T-helper 1 cell (primary cell): Measurements from ENCODE around the gene ASTN1.
A peak's percentile ranks its signal among the peaks of the same experiment; 100 is the strongest.

Experiments used
- DNase-seq, 5 donors: peaks; one replicate each; pipeline ENCODE4 v3.0.0-alpha.2; 2012 to 2020
- total RNA-seq, 4 donors: gene quantifications; one replicate each; lab custom pipeline; 2026; lab: John Stamatoyannopoulos, UW

ASTN1 gene
- total RNA-seq, result 0 reads per million in 4 donors

GRCh38 chr1:177164380-177165068, at the start of gene ASTN1:
Gene ASTN1, minus strand, starts transcription at chr1:177164712. Its CDS starts 36 bp downstream, at chr1:177164676.
- DNase-seq, result no peak

GRCh38 chr1:177211231-177211630, 46.7 kb upstream of the ASTN1 start:
- no peak for DNase-seq

- DNase-seq, result no peak
Observed at GRCh38 chr1:177210071-177210470, 45.6 kb upstream of the ASTN1 start.

- no peak for DNase-seq
Observed at GRCh38 chr1:177209357-177209756, 44.8 kb upstream of the ASTN1 start.

- DNase-seq, result no peak
Observed at GRCh38 chr1:177208920-177209319, 44.4 kb upstream of the ASTN1 start.

GRCh38 chr1:177206831-177207355, 42.4 kb upstream of the ASTN1 start:
- no peak for DNase-seq

GRCh38 chr1:177200290-177200689, 35.8 kb upstream of the ASTN1 start:
- DNase-seq, result no peak

- no peak for DNase-seq
Observed at GRCh38 chr1:177198243-177198642, 33.7 kb upstream of the ASTN1 start.

- no peak for DNase-seq
Observed at GRCh38 chr1:177190308-177190970, 25.9 kb upstream of the ASTN1 start.

- no peak for DNase-seq
Observed at GRCh38 chr1:177186639-177187038, 22.1 kb upstream of the ASTN1 start.

- no peak for DNase-seq
Observed at GRCh38 chr1:177185209-177185608, 20.7 kb upstream of the ASTN1 start.

- DNase-seq, result no peak
Observed at GRCh38 chr1:177183836-177184235, 19.3 kb upstream of the ASTN1 start.

GRCh38 chr1:177181631-177182291, 17.2 kb upstream of the ASTN1 start:
- DNase-seq, result peak in 1 of 5 donors; percentile 18

- DNase-seq, result no peak
Observed at GRCh38 chr1:177181280-177181630, 16.7 kb upstream of the ASTN1 start.

- no peak for DNase-seq
Observed at GRCh38 chr1:177174921-177175634, 10.6 kb upstream of the ASTN1 start.

GRCh38 chr1:177173976-177174375, 9.5 kb upstream of the ASTN1 start:
- DNase-seq, result no peak

GRCh38 chr1:177172866-177173265, 8.4 kb upstream of the ASTN1 start:
- DNase-seq, result no peak

GRCh38 chr1:177172272-177172671, 7.8 kb upstream of the ASTN1 start:
- no peak for DNase-seq

GRCh38 chr1:177171536-177172123, 7.1 kb upstream of the ASTN1 start:
- no peak for DNase-seq

- no peak for DNase-seq
Observed at GRCh38 chr1:177170756-177171535, 6.4 kb upstream of the ASTN1 start, which contains the start of gene BRINP2. Gene BRINP2, plus strand, starts transcription at chr1:177170958. Its CDS starts 58,919 bp downstream, at chr1:177229877.

GRCh38 chr1:177165069-177165439, 542 bp upstream of the ASTN1 start:
- no peak for DNase-seq
